ENCODE measurements around the gene USB1.

Gene USB1

DNA sequence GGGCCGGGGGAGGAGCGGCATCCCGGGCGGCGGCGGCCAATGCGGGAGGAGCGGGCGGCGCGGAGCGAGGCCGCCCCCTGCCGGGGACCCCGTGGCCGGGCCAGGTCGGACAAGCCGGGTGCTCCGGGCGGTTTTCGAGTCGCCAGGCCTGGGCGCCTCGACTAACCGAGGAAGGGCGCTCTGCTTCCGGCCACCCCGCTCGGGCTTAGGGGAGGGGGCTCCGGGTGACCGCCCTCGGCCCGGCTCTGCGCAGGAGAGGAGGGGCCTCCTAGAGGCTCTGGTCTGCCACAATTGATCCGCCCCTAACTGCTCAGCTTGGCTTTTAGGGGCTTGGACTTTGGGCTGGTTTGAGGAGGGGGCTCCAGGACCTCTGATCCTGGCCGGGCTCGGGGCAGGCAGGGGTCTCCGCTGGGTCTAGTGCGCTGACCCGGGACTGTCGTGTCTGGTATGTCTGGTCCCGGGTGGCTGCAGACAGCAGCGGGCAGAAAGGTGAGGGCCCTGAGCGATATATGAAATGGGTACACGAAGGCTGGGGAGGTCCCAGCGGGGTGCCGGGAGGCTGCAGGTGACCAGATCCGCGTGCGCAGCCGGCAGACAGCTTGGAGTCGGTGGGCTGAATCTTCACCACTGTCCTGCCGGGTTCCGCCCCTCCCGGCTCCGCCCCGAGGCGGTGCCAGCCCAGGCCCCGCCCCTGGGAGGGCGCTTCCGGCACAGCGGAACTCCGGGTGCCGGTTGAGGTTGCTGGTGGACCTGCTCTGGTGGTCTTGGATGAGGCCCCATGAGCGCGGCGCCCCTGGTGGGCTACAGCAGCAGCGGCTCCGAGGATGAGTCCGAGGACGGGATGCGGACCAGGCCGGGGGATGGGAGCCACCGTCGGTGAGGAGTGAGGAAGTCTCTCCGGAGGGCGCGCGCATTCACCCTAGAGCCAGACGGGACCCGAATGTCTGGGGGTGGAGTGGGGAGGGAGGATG lies at the start of gene USB1:
TSS of gene USB1 (plus strand) at position 702 of the 971 bp plus-strand sequence. CDS start at position 779, 77 bp downstream.
- DNase-seq: peak; percentile 16 to 72

GRCh38 chr16:57952909-57953308 lies 48.3 kb upstream of the USB1 start:
- no peak for DNase-seq

DNA sequence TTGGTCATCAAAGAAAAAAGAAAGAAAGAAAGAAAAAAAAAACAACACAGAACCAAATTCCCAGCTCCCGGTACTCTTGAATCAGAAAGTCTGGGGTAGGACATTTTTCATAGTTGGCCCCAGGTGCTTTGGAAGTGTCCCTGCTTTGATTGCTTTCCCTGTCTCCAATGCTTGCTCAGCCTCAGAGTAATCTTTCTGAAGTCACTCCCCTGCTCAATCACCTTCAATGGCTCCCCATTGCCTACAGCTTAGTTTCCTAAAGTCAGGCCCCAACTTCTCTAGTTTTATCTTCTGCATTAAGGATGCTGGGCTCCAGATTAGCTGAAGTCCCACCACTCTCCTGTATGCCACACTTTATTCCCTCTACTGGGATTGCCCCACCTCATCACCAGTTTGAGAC lies 47.4 kb upstream of the USB1 start:
- DNase-seq: no peak

DNA sequence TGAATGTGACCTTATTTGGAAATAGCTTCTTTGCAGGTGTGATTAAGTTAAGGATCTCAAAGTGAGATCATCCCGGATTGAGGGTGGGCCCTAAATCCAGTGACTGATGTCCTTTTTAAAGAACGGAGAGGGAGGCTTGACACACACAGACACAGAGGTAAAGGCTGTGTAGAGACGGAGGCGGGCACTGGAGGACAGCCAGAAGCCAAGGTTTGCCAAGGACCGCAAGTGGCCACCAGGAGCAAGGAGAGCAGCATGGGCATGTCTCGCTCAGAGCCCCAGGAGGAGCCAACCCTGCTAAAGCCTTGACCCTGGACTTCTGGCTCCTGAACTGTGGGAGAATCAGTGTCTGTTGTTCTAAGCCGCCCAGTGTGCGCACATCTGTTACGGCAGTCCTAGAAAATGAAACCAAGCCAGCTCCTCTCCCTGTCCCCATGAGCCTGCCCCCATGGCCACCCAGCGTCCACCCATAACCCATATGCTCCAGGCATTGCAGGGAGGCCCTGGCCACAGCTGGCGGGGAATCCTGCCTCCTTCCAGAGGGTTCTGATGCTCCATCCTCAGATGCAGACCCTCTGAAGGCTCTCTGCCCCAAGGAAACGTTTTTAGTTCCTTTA lies 45.5 kb upstream of the USB1 start:
- DNase-seq: no peak

DNA sequence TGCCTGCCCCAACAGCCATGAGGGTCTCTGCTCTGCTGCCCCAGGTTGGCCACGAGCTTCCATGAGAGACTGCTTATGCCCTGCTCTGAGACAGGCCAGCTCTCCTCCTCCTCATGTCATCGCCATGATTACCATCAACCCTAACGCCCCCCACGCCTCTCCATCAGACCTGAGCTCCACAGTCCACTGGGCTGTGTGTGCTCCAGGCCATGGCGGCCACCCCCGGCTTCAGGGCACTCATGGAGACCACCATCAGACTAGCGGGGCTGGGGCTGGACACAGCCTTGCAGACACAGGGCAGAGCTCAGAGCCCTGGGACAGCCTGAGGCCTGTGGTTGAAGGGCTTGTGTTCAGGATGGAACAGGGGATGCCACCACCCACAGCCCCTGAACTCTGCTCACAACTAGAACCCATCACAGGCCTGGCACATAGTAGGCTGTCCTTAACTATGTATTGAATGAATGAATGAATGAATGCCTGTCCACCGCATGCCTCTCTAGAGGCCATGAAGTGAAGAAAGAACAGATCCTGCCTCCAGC lies 44.9 kb upstream of the USB1 start:
- DNase-seq: no peak

DNA sequence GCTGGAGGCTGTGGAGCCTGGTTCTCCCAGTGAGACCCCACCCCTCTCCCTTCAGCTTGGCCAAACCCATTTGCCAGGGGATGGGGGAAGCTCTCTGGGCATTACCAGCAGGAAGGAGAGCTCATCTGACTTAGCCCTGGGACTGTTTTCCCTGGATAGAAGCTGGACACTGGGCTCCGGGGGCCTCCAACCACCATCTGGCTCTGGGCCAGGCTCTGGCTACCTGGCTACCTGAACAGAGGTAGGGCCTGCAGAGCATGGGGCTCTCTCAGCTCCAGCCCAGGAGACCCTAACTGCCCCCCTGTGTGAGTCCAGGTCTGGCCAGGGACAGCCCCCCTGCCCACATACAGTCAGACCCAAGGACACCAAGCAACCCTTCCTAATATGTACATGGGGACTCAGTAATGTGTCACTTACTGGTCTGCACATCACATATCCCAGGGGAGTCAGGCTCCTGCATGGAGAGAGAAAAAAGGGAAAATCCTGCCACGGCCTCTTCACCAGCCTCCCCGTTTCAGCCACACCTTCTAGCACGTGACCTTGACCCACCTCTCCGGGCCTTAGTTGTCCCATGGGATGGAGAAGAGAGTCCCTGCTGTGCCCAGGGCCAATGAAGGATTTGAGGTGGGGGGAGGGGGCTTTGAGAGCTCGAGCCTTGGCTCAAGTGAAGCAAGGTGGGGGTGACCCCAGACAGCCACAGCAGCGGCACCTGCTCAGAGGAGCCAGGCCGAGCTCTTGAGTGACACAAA lies 44.1 kb upstream of the USB1 start:
- no peak for DNase-seq

DNA sequence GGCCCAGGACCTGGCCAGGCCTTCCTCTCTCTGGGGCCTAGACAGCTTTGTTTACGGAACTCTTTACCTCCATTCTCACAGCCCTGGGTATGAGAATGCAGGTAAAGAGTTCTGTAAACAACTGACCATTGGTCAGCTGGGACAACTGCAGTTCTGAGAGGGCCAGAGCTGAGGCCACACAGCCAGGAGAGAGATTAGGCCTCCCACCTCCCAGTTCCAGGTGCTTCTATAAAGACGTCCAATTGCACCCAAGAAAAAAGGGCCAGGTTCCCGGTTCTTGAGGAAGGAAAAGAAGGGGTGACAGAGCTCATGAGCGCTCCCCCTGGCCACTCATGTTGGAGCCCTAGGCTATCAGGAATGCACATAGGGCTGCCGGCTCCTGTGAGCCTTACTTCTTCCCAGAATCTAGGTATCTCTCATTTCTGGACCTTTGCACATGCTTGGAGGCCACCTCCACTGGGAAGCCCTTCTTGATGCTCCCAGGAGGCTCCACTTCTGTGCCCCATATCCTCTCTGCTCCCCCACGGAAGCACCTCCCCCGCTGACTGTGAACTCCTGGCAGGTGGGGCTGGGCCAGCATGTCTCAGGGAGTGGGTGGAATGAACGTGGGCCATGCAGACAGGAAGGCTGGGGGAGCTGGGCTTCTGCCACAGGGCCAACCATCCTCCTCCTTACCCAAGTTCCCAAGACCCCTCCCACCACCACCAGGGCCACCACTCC lies 43.4 kb upstream of the USB1 start:
- no peak for DNase-seq

GRCh38 chr16:57958544-57958943 lies 42.7 kb upstream of the USB1 start:
- no peak for DNase-seq

DNA sequence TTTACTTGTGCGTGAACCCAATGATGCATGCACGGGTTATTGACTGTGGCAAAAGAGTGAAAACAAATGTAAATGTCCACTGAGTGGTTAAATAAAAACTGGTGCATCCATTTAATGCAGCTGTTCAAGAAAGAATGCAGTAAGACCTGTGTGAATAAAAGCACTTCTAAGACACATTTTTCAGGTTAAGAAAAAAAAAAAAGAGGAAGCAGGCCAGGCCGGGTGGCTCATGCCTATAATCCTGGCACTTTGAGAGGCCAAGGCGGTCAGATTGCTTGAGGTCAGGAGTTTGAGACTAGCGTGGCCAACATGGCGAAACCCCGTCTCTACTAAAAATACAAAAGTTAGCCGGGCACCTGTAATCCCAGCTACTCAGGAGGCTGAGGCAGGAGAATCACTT lies 42.1 kb upstream of the USB1 start:
- DNase-seq: no peak

GRCh38 chr16:57959804-57960203 lies 41.4 kb upstream of the USB1 start:
- DNase-seq: no peak

- no peak for DNase-seq
Observed at GRCh38 chr16:57960310-57960709, 40.9 kb upstream of the USB1 start.

- DNase-seq: no peak
Observed at GRCh38 chr16:57960826-57961472, 40.3 kb upstream of the USB1 start.

- no peak for DNase-seq
Observed at GRCh38 chr16:57961538-57961937, 39.7 kb upstream of the USB1 start.

DNA sequence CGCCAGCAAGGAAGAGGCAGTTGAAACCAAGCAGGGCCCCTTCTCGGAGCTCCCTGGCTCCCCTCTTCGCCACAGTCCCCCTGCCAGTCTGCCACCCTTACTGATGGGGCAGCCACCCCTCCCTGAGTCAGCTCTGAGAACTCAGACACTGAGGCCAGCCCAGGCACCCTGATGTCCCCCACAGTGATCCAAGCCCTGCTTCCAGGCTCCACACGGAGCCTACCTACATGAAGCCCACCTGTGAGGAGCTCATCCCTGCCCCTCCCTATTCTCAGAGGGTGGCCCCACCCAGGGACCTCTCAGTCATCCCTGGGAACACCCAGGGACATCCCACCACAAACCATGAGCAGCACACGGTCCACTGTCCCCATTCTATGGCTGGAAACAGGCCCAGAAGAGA lies 39.2 kb upstream of the USB1 start:
- DNase-seq: no peak

DNA sequence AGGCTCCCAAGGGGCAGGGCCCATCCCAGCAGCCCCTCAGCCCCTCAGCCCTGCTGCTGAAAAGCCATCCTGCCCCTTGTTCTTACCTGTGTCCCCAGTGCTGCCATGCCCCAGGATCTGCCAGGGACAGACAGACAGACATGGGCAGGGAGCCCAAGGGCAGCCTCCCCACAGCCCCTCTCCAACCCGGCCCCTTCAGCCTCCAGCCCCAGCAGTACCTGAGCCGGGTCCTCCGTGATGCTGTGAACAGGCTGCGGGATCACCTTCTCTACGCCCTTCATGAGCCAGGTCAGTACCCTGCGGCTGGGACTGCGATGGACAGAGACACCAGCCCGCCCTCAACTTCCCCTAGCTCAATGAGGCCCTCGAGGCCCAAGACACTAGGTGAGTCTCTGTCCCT lies 38.5 kb upstream of the USB1 start:
- DNase-seq: no peak

DNA sequence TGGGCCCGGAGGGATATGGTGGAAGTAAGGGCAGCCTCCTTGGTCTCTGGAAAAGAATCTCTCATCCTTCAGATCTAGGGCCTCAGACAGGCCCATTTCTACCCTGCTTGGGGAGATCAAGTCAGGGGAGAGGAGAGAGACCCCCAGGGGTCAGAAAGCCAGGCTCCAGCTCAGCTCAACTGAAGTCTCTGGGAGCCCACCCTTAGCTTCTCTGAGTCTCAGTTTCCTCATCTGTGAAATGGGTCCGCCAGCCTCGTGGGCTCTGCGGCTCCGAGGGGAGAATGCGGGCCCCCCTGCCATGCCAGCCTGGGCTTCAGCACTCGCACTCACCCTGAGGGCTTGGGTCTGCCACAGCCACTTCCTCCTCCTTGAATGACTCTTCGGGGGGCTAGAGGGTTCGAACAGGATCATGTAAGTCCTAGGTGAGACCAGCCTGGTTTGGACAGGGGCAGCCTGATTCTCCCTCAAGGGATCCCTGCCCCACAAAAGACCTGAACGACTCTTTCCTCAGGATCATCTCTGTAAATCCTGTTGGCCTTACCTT lies 37.0 kb upstream of the USB1 start:
- DNase-seq: no peak

DNA sequence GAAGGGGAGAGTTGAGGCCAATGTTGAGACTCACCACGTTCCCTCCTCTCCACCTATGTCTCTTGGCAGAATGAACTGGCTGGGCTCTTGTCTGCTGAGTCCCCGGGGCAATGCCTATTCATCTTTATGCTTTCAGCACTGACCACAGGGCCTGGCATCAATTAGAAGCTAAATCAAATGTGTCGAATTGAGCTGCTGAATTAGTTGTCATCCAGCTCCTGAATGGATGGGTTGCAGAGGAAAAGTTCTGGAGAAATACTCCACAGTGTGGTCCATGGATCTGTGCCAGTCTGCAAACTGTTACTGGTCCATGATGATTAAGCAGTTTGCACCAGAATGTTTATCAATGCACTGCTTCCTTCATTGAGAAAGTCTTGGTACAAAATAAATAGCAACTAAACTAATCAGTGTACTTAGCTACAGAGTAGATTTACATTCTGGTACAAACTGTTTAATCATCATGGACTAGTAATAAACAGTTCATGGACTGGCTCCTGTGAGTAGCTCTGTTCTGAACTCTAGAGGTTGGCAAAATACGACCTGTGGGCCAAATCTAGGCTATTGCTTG lies 34.9 kb upstream of the USB1 start:
- DNase-seq: no peak

- no peak for DNase-seq
Observed at GRCh38 chr16:57966986-57967385, 34.2 kb upstream of the USB1 start.

DNA sequence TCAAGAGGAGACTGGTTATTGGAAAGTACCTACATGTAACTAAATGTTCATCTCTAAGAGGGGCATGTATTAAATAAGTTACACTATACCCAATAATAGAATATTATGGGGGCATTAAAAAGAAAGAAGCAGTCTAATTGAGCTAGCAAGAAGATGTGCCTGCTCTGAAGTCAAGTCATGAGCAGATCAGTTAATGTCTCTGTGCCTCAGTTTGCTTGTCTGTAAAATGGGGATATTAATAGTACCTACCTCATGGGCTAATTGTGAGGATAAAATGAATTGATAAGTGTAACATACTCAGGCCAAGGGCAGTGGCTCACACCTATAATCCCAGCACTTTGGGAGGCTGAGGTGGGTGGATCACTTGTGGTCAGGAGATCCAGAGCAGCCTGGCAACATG lies 33.3 kb upstream of the USB1 start:
- DNase-seq: no peak

- no peak for DNase-seq
Observed at GRCh38 chr16:57969451-57970123, 31.6 kb upstream of the USB1 start.

GRCh38 chr16:57970319-57970718 lies 30.9 kb upstream of the USB1 start:
- DNase-seq: no peak
